ENCODE results near the gene SH3BP5.
A peak's percentile ranks its signal among the peaks of the same experiment; 100 is the strongest.

The SH3BP5 gene

GRCh38 chr3:15228147-15228546 lies 104.2 kb downstream of the SH3BP5 start:
- DNase-seq: no peak

GRCh38 chr3:15223685-15224572 lies 108.5 kb downstream of the SH3BP5 start:
- no peak for DNase-seq

DNA sequence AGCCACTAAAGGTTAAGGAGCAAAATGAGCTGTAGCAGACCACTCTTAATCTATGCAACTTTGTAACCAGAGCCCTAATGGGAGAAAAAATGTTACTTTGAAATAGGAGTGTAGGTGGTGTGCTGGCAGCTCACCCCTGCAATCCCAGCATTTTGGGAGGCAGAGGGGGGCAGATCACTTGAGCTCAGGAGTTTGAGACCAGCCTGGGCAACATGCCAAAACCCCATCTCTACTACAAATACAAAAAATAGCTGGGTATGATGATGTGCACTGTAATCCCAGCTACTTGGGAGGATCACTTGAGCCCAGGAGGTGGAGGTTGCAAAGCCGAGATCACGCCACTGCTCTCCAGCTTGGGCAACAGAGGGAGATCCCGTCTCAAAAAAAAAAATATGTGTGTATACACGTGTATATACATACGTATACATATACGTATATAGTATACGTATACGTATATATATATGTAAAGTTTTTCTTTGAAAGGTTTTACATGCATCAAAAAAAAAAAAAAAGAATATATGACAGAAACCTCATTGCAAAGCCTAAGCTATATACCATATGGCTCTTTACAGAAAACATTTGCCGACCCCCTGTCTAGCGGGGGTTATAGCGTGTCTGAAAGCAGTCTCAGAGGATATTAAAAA lies 110.7 kb downstream of the SH3BP5 start:
- DNase-seq: no peak

DNA sequence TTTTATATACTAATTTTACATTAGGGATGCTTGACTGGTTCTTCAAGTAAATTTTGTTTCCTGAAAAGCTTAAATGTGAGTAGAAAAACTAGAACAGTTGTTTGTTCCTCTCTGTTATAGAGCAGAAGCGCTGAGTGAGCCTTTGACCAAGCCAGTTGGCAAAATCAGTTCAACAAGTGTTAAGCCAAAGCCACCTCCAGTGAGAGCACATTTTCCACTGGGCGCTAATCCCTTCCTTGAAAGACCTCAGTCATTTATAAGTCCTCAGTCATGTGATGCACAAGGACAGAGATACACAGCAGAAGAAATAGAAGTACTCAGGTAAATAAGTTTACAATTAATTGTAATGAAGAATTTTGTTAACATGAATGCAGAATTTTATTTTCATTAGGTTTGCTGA lies 111.7 kb downstream of the SH3BP5 start:
- DNase-seq: no peak

DNA sequence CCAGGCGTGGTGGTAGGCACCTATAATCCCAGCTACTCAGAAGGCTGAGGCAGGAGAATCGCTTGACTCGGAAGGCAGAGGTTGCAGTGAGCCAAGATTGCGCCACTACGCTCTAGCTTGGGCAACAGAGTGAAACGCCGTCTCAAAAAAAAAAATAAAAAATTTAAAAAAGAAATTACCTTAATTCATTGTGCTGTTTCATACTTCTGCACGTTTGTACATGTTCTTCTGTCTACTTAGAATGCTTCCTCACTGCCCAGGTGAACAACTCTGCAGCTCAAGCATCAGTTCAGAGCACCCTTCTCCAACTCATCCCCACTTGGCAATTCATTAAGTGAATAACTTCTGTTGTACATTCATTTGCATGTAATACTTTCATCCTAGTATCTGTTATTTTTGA lies 112.3 kb downstream of the SH3BP5 start:
- DNase-seq: no peak

- no peak for DNase-seq
These were observed 113.7 kb downstream of the SH3BP5 start for GRCh38 chr3:15218689-15219088.

DNA sequence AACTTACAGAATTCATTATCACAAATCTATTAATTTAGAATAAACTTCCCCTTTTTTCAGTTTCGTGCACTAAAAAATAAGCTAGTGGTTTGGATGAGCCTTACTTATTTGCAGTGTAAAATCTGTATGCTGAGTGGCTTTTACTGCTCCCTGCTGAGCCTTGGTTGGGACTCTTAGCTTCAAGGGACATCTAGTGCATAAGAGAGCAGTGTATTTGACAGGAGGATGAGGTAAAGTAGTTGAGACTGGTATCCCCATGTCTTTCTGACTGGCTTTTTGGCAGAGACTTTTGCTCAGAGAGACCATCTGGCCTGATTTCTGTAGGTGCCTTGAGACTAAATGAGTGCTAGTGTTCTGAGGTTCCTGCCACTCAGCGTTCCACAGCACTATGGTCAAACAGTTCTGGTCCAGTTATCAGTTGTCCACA lies 114.5 kb downstream of the SH3BP5 start:
- no peak for DNase-seq

DNA sequence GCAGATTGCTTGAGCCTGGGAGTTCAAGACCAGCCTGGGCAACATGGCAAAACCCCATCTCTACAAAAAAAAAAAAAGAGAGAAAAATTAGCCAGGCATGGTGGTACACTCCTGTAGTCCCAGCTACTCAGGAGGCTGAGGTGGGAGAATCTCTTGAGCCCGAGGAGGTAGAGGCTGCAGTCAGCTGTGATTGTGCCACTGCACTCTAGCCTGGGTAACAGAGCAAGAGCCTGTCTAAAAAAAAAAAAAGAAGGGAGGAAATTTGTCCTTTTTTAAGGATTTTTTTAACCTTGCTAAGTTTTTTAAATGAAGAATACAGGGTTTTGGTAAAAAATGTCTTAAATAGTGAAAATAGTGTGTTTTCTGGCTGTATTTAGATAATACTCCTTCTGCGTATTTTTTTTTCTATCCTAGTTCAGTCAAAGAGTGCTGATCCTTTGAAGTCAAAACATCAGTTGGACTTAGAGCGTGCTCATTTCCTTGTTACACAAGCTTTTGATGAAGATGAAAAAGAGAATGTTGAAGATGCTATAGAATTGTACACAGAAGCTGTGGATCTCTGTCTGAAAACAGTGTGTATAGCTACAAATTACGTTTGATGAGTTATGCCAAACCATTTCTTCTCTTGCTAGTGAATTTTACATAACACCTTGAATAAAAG lies 115.2 kb downstream of the SH3BP5 start:
- DNase-seq: no peak

- DNase-seq: no peak
These were observed 115.9 kb downstream of the SH3BP5 start for GRCh38 chr3:15216501-15216900.

DNA sequence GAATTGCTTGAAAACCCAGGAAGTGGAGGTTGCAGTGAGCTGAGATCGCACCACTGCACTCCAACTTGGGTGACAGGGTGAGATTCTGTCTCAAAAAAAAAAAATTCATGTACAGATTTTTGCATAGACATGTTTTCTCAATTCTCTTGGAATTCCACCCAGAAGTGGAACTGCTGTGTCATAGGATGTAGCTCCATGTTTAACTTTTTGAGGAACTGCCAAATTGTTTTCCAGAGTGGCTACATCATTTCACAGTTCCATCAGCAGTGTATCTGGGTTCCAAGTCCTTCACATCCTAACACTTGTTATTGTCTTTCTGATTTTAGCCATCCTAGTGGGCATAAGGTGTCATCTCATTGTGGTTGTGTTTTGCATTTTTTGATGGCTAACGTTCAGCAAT lies 116.4 kb downstream of the SH3BP5 start:
- DNase-seq: no peak

DNA sequence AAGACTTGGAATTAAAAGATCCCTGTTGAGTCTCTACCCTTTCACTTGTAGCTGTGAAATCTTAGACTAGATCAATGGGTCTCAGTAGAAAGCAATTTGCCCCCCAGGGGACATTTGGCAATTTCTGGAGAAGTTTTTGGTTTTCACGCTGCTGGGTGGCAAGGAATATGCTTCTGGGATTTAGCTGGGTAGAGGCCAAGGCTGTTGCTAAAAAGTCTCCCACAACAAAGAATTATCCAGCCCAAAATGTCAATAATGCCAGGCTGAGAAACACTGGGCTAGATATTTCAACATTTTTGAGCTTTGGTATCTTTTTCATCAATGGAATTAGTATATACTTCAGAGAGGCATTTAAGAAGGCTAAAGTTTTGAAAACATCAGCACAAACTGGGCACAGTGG lies 117.6 kb downstream of the SH3BP5 start:
- DNase-seq: no peak

DNA sequence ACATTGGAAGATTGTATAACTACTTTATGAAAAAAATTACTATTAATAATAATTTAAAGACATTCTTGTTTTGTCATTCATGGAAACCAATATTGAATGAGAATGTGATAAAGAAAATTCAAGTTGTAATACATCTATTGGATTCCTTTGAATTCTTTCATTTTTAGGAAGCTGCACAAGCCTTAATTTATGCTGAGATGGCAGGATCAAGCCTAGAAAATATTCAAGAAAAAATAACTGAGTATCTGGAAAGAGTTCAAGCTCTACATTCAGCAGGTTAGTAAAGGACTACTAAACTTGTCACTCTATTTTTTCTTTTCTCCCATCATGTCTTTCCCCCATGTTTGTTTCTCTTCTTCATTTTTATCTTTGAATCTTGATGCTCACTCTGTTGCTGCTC lies 120.4 kb downstream of the SH3BP5 start:
- DNase-seq: no peak

DNA sequence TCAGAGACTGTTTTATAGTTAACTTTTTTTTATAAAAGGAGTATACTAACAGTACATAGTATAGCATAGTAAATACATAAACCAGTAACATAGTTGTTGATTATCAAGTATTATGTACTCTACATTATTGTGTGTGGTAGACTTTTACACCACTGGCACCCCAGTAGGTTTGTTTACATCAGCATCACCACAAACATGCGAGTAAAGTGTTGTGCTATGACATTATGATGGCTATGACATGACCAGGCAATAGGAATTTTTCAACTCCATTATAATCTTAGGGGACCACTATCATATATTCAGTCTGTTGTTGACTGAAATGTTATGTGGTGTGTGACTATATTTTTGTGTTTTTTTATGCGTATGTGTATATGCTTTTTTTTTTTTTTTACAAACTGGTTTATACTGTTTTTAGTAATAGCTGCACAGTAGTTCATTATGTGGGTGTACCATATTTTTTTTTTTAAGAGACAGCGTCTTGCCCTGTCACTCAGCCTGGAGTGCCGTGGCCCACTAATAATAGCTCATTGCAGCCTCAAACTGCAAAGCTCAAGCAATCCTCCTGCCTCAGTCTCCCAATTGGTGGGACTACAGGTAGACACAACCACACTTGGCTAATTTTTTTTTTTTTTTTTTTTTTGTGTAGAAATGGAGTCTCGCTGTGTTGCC lies 124.4 kb downstream of the SH3BP5 start:
- no peak for DNase-seq

GRCh38 chr3:15206662-15207576 lies 125.5 kb downstream of the SH3BP5 start:
- DNase-seq: no peak

DNA sequence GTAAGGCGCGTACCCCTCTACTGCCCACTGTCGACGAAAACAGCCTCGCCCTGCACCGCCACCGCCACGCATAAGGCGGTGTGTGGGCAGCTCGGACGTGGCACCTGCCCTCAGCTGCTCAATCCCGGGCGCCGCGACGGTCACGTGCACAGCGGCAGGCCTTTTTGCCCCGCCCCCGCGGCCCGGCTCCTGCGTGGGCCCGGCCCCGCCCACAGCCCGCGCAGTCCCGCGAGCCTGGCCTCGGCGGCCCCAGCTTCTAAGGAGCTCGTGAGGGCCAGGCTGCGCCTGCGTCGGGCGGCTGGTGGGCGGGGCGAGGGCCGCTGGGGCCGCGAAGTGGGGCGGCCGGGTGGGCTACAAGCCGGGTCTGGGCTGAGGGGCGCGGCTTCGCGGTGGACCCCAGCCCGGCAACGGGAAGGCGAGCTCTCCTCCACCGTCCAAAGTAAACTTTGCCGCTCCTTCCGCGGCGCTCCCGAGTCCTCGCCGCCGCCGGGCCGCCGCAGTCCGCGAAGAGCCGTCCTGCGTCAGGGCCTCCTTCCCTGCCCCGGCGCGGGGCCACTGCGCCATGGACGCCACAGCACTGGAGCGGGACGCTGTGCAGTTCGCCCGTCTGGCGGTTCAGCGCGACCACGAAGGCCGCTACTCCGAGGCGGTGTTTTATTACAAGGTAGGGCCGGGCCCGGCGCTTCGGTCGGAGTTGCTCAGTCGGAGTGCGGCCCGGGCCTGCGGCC lies 126.3 kb downstream of the SH3BP5 start, which contains the start of gene CAPN7:
TSS of gene CAPN7 (plus strand) at position 313 of the 728 bp plus-strand sequence. CDS start at position 563, 250 bp downstream.
- peak; percentile 96 for DNase-seq

DNA sequence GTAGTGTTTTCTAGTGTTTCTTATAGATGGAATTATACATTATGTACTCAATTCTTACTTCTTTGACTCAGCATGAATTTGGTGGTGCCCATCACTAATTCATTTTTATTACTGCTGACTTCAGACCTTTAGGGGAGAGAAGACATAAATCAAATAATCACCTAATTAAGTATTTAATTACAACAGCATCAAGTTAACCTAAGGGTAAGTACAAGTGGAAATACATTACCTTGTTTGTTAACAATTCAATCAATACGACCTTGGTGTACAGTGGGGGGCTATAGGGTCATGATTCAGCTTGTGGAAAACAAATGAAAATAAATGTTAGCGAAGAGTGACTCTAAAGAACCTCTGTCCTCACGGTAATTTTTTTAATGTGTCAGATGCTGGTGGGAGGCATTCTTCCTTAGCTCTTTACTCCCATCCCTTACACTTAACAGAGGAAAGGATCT lies 126.9 kb downstream of the SH3BP5 start:
- DNase-seq: no peak

Data from left hindlimb (tissue), 1 donor.